Stimulated activated CD4-positive, alpha-beta T cell treated with anti-CD3 and anti-CD28 coated beads, Interleukin-1b, Interleukin-23, amount 100 ng/mL, for 48 hours (primary cell): ENCODE data around the gene AOAH.
"Not testable (repeated sequence)": the region's sequence is repeated elsewhere in the genome, so short reads cannot be mapped to it uniquely, and the experiment has no call there.

ENCODE experiments used
- DNase-seq: peaks from one replicate; pipeline ENCODE4 v3.0.0-alpha.2; 2020

AOAH gene

GRCh38 chr7:36535866-36536664, 188.2 kb downstream of the AOAH start:
- DNase-seq, result no peak

GRCh38 chr7:36533717-36534116, 190.6 kb downstream of the AOAH start:
- DNase-seq, result no peak

DNA sequence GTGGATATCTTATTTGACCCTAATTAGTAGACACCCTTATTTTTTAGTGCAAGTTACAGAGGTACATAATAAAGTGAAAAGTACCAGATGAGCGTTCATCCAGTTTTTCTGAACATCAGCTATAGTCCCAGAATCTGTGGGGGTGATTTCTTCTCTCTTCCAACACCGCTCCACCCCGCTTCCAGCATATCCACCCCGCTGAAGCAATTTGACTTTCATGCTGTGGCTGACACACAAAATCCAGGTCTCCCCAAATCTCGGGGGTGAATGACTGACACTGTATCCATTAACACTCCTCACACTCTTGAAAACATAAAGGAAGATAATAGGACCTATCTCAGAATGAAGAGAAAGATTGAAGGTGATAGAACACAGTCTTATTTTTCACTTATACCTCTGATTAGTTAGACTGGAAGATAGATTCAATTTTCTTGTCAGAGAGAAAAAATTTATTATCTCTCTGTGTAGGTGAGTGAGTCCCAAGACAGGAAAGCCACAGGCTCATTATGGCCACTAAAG, 191.3 kb downstream of the AOAH start:
- DNase-seq, result no peak

GRCh38 chr7:36531951-36532350, 192.3 kb downstream of the AOAH start:
- DNase-seq, result no peak

DNA sequence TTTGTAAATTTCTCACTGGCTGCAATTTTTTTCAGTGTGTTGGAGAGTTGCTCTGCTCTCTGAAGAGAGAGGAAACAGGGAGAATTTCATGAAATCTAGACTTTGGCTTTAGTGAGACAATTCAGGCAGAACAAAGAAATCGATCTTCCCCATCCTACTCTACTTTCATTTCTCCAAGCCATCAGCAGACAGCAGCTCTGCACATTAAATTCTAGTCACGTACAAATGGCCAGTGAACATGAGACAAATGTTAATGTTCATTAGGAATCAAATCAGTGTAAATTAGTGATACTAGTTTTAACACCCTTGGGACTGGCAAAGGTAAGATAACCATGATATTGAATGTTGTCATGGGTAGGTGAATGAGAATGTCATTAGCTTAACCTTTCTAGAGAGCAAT, 193.8 kb downstream of the AOAH start:
- DNase-seq, result no peak

DNA sequence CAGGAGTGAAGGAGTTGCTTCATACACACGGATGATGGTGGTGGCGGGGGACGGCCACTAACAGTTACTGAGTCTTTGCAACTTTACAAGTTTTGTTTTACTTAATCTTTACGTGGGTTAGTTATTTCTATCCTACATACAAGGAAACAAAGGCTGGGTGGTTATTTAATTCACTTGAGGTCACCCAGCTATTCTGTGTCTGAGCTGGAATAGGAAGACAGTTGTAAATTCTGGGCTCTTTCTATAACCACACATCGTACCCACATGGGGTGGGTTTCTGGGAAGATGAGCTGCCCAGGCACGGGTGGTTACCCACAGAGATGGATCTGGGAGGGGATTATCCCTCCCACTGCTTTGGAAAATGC, 196.8 kb downstream of the AOAH start:
- no peak for DNase-seq

DNA sequence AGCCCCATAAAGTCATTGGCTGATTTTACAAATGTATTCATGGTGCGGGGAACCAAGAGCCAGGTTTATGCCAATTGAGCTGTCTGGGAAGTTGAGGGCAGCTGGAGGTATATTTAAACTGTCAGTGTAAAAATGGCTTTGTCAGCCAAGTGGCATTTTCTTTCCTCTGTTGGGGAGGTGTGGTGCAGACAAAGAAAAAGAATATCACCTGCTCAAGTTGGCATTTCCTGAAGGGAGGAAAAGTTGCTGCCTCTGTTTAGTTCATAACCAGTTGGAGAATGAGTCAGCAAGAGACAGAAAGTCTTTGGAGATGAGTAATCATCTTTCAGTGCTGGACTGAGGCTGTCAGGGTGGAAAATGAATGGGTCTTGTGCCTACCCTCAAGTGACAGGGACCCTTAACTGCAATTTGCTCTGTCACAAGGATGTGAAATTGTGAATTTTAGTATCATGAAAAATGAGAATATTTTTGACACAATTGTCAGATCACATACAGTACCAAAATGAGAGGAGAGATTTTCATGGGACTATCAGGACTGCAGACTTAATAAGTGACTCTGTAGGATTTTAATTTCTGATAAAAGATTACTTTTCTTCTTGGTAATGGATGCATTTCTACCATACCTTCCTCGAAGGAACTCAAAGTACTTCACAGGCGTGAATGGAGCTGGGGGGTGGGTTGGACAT, 197.3 kb downstream of the AOAH start:
- no peak for DNase-seq

DNA sequence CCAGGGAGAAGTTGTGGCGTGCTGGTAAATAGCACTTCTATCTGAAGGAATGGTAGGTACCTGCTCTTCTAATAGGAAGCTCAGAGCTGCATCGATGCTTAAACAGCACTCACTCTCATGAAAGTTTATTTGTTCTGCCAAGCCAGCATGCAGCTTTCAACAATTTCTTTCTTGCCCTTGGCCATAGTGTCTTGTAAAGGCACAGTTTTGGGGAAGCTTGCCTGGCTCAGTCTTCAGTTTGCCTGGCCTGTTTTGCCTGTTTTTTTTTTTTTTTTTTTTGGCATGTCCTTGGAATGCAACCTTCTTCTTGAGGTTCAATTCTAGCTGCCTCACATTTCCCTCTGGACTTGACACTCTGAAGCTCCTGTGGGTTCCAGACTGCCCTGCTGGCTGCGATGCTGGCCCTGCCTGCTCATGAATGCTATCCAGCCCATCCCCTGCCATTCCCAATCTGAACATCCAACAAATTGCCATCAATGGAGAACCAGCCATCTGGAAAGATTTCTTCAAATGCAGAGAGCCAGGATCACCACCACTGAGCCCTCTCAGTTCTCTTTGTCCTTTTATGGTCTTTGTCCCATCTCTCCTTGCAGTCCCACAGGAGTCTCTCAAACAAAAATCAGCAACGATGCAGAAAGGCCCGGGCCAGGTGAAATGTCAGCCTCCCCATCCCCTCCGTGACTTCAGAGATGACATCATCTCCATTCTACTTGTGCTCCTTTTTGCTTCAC, 200.8 kb downstream of the AOAH start:
- no peak for DNase-seq

DNA sequence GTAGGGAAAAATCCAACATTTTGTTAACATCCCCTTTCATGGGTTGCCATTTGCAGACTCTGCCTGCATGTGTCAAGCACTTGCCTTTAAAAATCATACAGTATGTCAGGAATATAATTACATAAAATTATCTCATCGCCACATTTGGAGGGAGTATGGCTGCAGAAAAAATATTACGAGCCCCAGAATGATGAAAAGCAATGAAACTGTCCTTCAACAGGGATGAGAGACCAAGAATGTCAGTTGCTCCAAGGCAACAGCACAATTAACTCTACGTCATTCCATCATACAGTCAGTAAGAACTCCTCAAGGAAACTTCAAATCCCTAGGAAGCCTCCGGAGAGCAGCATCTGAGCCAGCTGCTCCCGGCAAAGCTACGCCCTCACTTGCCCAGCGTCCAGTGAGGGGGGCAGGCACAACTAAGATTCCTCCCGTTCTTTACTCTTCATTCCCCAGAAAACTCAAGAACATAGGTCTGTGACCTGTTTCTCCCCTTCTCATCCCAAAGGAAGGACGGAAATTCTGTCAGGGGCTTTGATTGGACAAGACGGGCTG, 201.8 kb downstream of the AOAH start:
- DNase-seq, result no peak

- DNase-seq, result no peak
These were observed 202.4 kb downstream of the AOAH start for GRCh38 chr7:36521911-36522310.

- DNase-seq, result no peak
These were observed 203.2 kb downstream of the AOAH start for GRCh38 chr7:36521133-36521532.

GRCh38 chr7:36515847-36516246, 208.4 kb downstream of the AOAH start:
- DNase-seq, result no peak

GRCh38 chr7:36514289-36515243, 209.7 kb downstream of the AOAH start:
- DNase-seq, result no peak

DNA sequence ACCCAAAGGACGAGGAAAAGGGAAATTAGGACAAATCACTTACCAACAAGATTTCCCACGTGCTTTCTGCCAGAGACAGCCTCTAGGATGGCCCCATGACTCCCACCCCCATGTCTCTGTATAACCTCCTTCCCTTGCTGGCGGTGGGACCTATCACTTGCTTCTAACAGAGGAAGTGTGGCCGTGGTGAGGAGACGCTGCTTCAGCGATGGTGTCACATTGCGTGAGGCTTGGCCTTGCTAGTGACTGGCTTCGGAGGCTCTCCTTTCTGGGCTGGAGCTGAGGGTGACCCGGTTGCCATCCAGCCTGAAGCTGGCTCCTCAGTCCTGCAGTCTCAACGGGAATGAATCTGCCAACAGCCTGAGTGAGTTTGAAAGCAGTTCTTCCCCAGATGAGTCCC, 210.9 kb downstream of the AOAH start:
- DNase-seq, result no peak

- no peak for DNase-seq
These were observed 211.7 kb downstream of the AOAH start for GRCh38 chr7:36512616-36513015.

DNA sequence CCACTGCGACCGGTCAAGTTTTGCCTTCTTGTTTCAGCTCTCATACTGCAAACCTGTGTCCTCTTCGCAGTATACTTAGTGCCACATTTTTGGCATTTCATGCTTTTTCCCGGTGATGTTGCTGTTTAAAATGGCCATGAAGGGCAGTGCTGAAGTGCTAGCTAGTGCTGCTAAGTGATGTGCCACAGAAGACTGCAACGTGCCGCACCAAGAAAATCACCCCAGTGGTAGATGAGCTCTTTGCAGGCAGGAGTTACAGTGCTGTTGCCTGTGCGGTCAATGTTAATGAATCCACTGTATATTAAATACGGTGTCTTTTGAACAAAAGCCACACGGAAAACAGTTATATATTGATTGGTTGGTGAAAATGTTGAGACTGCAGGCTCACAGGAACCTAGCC, 214.3 kb downstream of the AOAH start:
- DNase-seq, result no peak

DNA sequence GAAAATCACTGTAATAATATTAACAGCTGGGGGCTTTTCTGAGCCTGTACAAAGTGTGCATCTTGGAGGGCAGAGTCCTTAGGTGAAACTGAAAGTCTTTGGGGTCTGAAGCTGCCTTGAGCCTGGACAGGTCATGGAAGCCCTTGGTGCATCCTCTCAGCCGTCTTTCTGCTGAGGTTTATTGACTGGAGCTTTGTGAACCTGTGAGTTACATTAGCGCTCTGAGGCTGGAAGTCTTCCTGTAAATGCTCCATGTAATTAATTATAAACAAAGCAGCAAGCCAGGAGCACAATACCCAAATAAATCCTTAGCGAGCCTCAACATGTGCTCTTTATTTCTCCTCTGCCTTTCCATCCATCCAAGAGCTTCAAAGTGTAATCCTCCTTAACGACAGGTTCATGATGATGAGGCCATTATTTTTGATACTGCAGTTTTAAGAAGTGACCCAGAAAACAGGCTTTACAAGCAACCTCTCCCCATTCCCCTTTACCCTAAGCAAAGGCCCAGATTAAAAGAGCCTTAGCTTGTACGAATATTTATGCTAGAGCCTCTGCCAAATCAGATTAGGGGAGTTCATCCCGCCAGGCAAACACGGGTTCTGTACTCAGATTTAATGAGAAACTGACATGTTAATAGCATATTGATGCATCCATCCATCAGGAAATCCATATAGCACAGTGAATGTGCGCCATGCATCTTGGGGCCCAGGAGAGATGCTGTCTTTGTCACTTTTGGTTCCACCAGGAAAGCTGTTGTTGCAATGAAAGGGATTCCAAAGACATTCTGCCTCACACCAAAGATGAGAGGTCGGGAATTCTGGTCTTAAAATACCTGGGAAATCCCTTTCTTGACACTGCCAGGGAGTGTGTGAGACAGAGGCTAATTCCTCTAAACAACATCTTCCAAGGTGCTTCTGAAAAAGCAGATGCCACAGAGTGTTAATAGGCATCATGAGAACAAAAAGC, 216.5 kb downstream of the AOAH start:
- no peak for DNase-seq

DNA sequence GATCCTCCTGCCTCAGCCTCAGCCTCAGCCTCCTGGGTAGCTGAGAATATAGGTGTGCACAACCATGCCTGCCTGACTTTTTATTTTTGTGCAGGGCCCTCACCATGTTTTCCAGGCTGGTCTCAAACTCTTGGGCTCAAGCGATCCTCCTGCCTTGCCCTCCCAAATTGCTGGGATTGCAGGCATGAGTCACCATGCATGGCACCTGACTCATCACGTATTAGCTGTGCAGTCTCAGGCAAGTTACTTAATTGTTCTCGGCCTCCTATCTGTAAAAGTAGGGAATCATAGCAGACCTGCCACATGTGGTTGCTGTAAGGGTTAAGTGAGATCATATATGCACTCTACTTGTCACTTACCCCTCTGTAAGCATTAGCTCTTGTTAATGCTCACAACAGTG, 217.5 kb downstream of the AOAH start:
- DNase-seq, result no peak

- no peak for DNase-seq
These were observed 218.0 kb downstream of the AOAH start for GRCh38 chr7:36506130-36506798.

DNA sequence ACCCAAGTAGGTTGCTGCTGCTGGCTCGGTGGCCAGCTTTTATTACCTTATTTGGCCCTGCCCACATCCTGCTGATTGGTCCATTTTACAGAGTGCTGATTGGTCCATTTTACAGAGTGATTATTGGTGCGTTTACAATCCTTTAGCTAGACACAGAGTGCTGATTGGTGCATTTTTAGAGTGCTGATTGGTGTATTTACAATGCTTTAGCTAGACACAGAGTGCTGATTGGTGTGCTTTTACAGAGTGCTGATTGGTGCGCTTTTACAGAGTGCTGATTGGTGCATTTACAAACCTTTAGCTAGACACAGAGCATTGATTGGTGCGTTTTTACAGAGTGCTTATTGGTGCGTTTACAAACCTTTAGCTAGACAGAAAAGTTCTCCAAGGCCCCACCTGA, 219.7 kb downstream of the AOAH start:
- DNase-seq, result not testable (repeated sequence)
